ENCODE results near the gene RIMKLB. TPM values are rescaled to one million over a fixed set of nuclear protein-coding genes. Genes with fewer than 3 reads are reported as not detected.

The RIMKLB gene
- total and polyA plus RNA-seq, 2 donors (not counting 1 experiment from before 2014, with no cell fraction given): 13.0 to 22.3 TPM

DNA sequence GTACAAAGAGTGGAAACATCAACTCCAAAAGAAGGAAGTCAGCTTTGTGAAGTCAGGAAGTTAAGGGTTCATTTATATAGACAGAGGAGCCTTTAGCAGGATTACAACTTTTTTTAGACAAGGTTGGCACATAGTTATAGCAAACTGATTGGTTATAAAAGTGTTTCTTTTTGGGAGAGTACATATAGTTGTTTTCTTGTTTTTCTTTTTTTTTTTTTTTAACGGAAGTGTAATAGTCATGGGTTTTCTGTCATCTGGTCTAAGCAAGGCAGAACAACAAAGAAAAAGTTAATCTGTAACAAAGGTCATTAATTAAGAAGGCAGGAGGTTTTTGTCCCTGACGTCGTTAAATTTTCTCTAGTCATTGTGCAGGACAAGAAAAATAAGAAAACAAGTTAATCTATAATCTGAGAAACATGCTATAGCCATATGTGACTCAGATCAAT, 22.2 kb upstream of the RIMKLB start:
- Histone ChIP-seq H3K36me3 (ENCODE audit: control insufficient read depth, insufficient read depth, low read length) (no peaks in the 10 kb centered on the region), H3K4me3 (replicated peaks in 1 of 4; ENCODE audit: control extremely low read depth in 1 of 4, insufficient read depth in 1 of 4, low read depth in 3 of 4, low read length in 4 of 4) (no peak overlapping the region), H4K20me1 (ENCODE audit: control insufficient read depth, extremely low read depth, insufficient read depth, low read length) (no peaks in the 10 kb centered on the region), H3K27ac (ENCODE audit: insufficient read depth, low read length) (no peak overlapping the region), H3K79me2 (ENCODE audit: control insufficient read depth, insufficient read depth, low read length) (no peaks in the 10 kb centered on the region), H3K4me2 (ENCODE audit: extremely low read depth, insufficient read depth, low read length) (no peak overlapping the region), H3K9ac (ENCODE audit: insufficient read depth, low read length) (no peak overlapping the region), H3K4me1 (ENCODE audit: control insufficient read depth, extremely low read depth, insufficient read depth, low read length) (no peaks in the 10 kb centered on the region), H2AFZ (ENCODE audit: low read length) (no peak overlapping the region), H3K9me3 (ENCODE audit: control insufficient read depth, insufficient read depth, low read depth, low read length) (no peaks in the 10 kb centered on the region), H3K27me3 (ENCODE audit: control insufficient read depth, insufficient read depth, low read length) (no peaks in the 10 kb centered on the region)
- DNase-seq (ENCODE audit: low read depth in 2 of 2): no peak
- no peak for TF ChIP-seq EZH2 (IDR thresholded peaks at IDR 0.05; ENCODE audit: low read length, missing control alignments)
- TF ChIP-seq, protein P1, sequence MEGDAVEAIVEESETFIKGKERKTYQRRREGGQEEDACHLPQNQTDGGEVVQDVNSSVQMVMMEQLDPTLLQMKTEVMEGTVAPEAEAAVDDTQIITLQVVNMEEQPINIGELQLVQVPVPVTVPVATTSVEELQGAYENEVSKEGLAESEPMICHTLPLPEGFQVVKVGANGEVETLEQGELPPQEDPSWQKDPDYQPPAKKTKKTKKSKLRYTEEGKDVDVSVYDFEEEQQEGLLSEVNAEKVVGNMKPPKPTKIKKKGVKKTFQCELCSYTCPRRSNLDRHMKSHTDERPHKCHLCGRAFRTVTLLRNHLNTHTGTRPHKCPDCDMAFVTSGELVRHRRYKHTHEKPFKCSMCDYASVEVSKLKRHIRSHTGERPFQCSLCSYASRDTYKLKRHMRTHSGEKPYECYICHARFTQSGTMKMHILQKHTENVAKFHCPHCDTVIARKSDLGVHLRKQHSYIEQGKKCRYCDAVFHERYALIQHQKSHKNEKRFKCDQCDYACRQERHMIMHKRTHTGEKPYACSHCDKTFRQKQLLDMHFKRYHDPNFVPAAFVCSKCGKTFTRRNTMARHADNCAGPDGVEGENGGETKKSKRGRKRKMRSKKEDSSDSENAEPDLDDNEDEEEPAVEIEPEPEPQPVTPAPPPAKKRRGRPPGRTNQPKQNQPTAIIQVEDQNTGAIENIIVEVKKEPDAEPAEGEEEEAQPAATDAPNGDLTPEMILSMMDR (conservative IDR thresholded peaks at IDR 0.05 in 1 of 2, IDR thresholded peaks at IDR 0.05 in 1 of 2; ENCODE audit: low read depth in 1 of 2, low read length in 2 of 2): no peak

DNA sequence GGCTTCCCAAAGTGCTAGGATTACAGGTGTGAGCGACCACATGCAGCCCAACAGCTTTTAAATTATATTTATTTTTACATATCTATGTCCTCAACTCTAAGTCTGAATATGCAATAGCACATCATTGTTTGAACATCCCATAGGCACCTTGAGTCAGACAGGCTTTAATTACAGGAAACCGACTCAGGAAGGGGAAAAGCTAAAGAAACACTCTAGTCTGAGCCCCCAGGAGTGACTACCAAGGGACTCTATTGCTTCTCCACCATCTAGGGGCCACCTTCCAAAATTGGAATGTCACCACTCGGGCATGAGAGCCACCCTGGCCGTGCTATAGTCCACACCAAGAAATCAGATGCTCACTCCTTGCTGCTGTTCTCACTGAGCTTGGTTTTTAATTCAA, 21.1 kb upstream of the RIMKLB start:
- no peaks in the 10 kb centered on the region for H3K79me2 ChIP-seq (ENCODE audit: control insufficient read depth, insufficient read depth, low read length)
- H3K4me1 ChIP-seq (ENCODE audit: control insufficient read depth, extremely low read depth, insufficient read depth, low read length): no peaks in the 10 kb centered on the region
- H3K27me3 ChIP-seq (ENCODE audit: control insufficient read depth, insufficient read depth, low read length): no peaks in the 10 kb centered on the region
- H3K36me3 ChIP-seq (ENCODE audit: control insufficient read depth, insufficient read depth, low read length): no peaks in the 10 kb centered on the region
- H3K9ac ChIP-seq (ENCODE audit: insufficient read depth, low read length): no peak overlapping the region
- H2AFZ ChIP-seq (ENCODE audit: low read length): no peak overlapping the region
- no peak overlapping the region for H3K4me2 ChIP-seq (ENCODE audit: extremely low read depth, insufficient read depth, low read length)
- H3K27ac ChIP-seq (ENCODE audit: insufficient read depth, low read length): no peak overlapping the region
- H3K4me3 ChIP-seq (replicated peaks in 1 of 4; ENCODE audit: control extremely low read depth in 1 of 4, insufficient read depth in 1 of 4, low read depth in 3 of 4, low read length in 4 of 4): no peak overlapping the region
- H3K9me3 ChIP-seq (ENCODE audit: control insufficient read depth, insufficient read depth, low read depth, low read length): no peaks in the 10 kb centered on the region
- no peak for TF ChIP-seq EZH2 (IDR thresholded peaks at IDR 0.05; ENCODE audit: low read length, missing control alignments)
- TF ChIP-seq, protein P1 (conservative IDR thresholded peaks at IDR 0.05 in 1 of 2, IDR thresholded peaks at IDR 0.05 in 1 of 2; ENCODE audit: low read depth in 1 of 2, low read length in 2 of 2): no peak
- H4K20me1 ChIP-seq (ENCODE audit: control insufficient read depth, extremely low read depth, insufficient read depth, low read length): no peaks in the 10 kb centered on the region
- no peak for DNase-seq (ENCODE audit: low read depth in 2 of 2)

DNA sequence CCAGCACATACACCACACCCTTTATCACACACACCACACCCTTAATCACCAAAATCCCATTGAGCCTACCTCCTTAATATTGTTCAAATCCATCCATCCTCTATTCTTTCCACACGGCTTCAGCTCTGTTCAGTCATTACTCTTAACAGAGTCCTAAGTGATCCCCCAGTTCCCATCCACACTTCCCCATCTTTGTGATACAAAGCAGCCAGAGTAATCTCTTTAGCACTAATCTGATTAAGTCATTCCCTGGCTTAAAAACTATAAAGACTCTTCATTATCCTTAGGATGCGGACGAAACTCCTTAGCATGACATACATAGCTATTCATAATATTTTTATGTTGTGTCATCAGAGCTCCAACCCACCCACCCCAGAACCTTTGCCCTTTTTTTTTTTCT, 20.4 kb upstream of the RIMKLB start:
- no peak overlapping the region for H2AFZ ChIP-seq (ENCODE audit: low read length)
- no peak overlapping the region for H3K4me2 ChIP-seq (ENCODE audit: extremely low read depth, insufficient read depth, low read length)
- no peaks in the 10 kb centered on the region for H3K4me1 ChIP-seq (ENCODE audit: control insufficient read depth, extremely low read depth, insufficient read depth, low read length)
- no peak overlapping the region for H3K4me3 ChIP-seq (replicated peaks in 1 of 4; ENCODE audit: control extremely low read depth in 1 of 4, insufficient read depth in 1 of 4, low read depth in 3 of 4, low read length in 4 of 4)
- no peaks in the 10 kb centered on the region for H3K9me3 ChIP-seq (ENCODE audit: control insufficient read depth, insufficient read depth, low read depth, low read length)
- no peak for DNase-seq (ENCODE audit: low read depth in 2 of 2)
- no peaks in the 10 kb centered on the region for H4K20me1 ChIP-seq (ENCODE audit: control insufficient read depth, extremely low read depth, insufficient read depth, low read length)
- H3K9ac ChIP-seq (ENCODE audit: insufficient read depth, low read length): no peak overlapping the region
- H3K27ac ChIP-seq (ENCODE audit: insufficient read depth, low read length): no peak overlapping the region
- no peaks in the 10 kb centered on the region for H3K36me3 ChIP-seq (ENCODE audit: control insufficient read depth, insufficient read depth, low read length)
- TF ChIP-seq EZH2 (IDR thresholded peaks at IDR 0.05; ENCODE audit: low read length, missing control alignments): no peak
- TF ChIP-seq, protein P1 (conservative IDR thresholded peaks at IDR 0.05 in 1 of 2, IDR thresholded peaks at IDR 0.05 in 1 of 2; ENCODE audit: low read depth in 1 of 2, low read length in 2 of 2): no peak
- H3K79me2 ChIP-seq (ENCODE audit: control insufficient read depth, insufficient read depth, low read length): no peaks in the 10 kb centered on the region
- no peaks in the 10 kb centered on the region for H3K27me3 ChIP-seq (ENCODE audit: control insufficient read depth, insufficient read depth, low read length)

Measured in fibroblast of lung (primary cell).